Measurements from ENCODE around the gene ATF5. TPM values are rescaled to one million over a fixed set of nuclear protein-coding genes. Genes with fewer than 3 reads are reported as not detected.

Gene ATF5
- total RNA-seq, 2 experiments from 2014 or later: 24.5 to 25.8 TPM

Small RNA genes within 50 kb of the gene (microRNA-seq; reads per million reads assigned to microRNA genes)
- gene MIR4750 (ENCODE audit: borderline microRNAs expressed, borderline number of aligned reads, borderline replicate concordance): 2.0 reads per million

Other genes starting within 250 kb of the ATF5 start
- gene ADM5, start 239.6 kb upstream of the ATF5 start, total RNA-seq: 1 to 10 TPM; 2.9 to 3.0 TPM
- 1 to 10 TPM; 1.4 to 1.6 TPM for gene CPT1C, start 238.1 kb upstream of the ATF5 start, total RNA-seq
- under 1 TPM; 0.40 to 0.63 TPM for gene TSKS, start 165.9 kb upstream of the ATF5 start, total RNA-seq
- 10 to 100 TPM; 86.0 to 88.4 TPM for gene AP2A1, start 162.2 kb upstream of the ATF5 start, total RNA-seq
- gene FUZ, start 115.9 kb upstream of the ATF5 start, total RNA-seq: 10 to 100 TPM; 15.2 to 16.2 TPM
- gene MED25, start 110.9 kb upstream of the ATF5 start, total RNA-seq: 10 to 100 TPM; 45.6 to 50.2 TPM
- gene PTOV1, start 78.0 kb upstream of the ATF5 start, total RNA-seq: 100 to 1,000 TPM; 105 to 108 TPM
- gene PNKP, start 61.6 kb upstream of the ATF5 start, total RNA-seq: 10 to 100 TPM; 88.7 to 98.6 TPM
- gene AKT1S1, start 51.9 kb upstream of the ATF5 start, total RNA-seq: 10 to 100 TPM; 19.6 TPM
- 10 to 100 TPM; 32.5 to 34.7 TPM for gene TBC1D17, start 51.5 kb upstream of the ATF5 start, total RNA-seq
- 100 to 1,000 TPM; 108 to 111 TPM for gene IL4I1, start 32.3 kb upstream of the ATF5 start, total RNA-seq
- 100 to 1,000 TPM; 160 to 171 TPM for gene NUP62, start 299 bp downstream of the ATF5 start, total RNA-seq
- gene SIGLEC11, start 32.0 kb downstream of the ATF5 start, total RNA-seq: not detected
- 10 to 100 TPM; 54.4 to 55.8 TPM for gene VRK3, start 96.2 kb downstream of the ATF5 start, total RNA-seq
- gene ZNF473, start 96.8 kb downstream of the ATF5 start, total RNA-seq: 10 to 100 TPM in 1 of 2 experiments, 1 to 10 TPM in 1; 9.0 to 10.3 TPM
- gene IZUMO2, start 234.1 kb downstream of the ATF5 start, total RNA-seq: not detected

Data from activated CD4-positive, alpha-beta memory T cell treated with anti-CD3 and anti-CD28 coated beads for 36 hours (primary cell).